NCI-H1417 treated with DMSO at 0.1 percent for 48 hours (cell line): ENCODE measurements around the gene IMMT.
A peak's percentile ranks its signal among the peaks of the same experiment; 100 is the strongest.
"Not testable (repeated sequence)": the region's sequence is repeated elsewhere in the genome, so short reads cannot be mapped to it uniquely, and the experiment has no call there.

ENCODE experiments used
- DNase-seq: peaks from one replicate; lab custom pipeline; 2025; lab: John Stamatoyannopoulos, UW

The IMMT gene

DNA sequence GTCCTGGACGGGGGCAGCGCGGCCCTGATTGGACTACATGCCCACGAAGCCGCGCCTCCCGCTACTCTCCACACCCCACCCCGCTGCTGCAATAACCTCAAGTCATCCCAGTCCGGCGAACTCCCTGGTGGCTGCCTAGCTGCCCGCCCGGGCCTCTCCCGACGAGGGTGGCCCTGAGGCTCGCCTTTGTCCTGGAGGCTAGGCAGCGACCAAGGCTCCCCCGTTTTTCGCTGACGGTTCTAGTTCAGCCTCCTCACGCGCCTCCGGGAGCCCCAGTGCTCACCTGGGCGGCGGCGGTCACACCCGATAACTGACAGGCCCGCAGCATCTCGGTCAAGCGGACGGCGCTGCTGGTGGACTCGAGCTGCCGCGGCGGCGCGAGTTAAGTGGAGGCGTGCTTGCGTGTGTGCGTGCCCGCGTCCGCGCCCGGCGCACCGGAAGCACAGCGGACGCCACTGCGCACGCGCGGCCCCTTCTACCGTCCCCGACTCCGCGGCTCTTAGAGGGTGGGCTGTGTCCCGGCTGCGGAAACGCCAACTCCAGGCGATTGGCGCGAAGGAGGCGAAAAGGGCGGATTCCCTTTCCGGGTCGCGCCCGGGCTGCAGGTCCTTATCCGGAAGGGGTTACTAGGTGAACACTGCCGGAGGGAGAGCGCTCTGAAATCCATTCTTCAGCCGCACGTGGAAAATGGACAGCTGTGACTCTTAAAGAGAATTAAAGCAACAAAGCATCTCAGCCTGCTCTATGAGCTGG is at the start of gene IMMT:
Gene IMMT (minus strand): TSS at position 408 of the 753 bp plus-strand sequence. CDS start 80 bp downstream, at position 328.
- peak; percentile 60 for DNase-seq

DNA sequence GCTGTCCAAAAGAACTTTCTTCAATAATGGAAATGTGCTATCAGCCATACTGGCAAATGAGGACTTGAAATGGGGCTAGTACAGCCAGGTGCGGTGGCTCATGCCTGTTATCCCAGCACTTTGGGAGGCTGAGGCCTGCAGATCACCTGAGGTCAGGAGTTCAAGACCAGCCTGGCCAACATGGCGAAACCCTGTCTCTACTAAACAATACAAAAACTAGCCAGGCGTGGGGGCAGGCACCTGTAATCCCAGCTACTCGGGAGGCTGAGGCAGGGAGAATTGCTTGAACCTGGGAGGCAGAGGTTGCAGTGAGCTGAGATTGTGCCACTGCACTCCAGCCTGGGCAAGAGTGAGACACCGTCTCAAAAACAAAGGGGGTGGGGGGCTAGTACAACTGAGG is 49.5 kb upstream of the IMMT start:
- DNase-seq = not testable (repeated sequence)

DNA sequence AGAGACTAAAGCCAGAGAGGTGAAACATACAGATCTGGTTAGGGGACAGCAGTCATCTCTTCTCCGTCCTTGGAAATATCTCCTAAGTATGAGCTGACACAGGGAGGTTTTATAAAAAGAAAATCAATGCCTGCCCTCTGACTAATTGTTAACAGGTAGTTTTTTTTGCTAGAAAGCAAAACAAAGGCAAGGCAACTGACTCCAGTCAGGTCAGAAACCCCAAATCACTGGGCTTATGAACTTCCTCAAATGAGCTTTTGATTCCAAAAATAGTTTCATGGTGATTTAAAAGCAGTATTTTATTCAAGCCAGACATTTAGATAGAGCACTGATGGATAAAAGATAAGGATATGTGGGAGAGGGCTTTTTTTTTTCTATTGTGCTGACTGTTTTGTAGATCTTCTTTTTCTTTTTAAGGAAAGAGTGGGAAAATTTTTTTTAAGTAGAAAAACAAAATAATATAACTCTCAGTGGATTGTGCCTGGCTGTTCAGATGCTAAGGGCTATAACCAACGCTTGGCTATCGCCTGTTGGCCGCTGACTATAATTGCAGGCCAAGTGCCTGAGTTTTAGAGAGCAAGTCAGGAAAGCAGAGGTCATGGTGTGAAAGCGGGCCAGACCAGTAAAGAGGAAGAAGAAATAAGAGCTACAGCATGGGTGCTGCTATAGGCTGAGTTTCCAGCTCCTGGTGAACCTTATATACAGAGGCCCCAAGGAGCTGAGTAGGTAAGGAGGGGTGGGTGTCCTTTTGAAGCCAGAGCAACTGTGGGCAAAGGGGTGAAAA is 48.9 kb upstream of the IMMT start:
- no peak for DNase-seq

DNA sequence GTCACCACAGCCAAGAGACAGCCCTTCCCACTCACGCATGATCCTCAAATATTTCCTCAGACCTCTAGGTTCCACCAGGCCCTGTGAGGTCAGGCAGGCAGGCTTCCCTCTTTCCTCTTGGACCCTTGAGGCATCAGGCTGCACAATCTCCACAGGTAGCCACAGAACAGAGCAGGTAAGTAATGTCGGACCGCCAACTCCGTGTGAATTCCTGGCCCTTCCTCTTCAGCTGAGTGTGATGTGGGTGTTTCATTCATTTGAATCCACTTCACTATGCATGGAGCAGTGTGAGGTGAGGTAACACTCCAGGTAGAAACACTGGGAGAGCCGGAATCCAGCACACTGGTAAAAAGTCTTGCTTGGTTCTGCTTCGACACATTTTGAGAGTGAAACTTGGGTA is 48.0 kb upstream of the IMMT start:
- no peak for DNase-seq

DNA sequence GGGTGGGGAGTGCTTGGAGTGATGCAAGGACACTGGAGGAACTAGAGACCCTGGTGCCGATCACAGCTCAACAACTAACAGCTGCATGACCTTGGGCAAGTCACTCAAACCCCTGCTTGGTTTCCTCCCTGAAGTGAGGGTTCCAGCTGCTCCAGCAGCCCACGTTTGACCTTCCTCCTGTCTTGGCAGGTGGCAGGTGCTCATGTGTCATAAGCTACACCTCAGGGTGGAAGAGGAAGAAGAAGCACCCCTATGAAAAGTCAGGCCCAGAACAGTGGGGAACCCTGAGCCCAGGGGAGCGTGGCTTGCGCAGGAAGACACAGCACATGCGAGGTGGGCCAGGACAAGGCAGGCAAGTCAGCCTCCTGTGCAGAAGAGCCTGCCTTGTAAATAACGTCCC is 46.3 kb upstream of the IMMT start:
- no peak for DNase-seq

DNA sequence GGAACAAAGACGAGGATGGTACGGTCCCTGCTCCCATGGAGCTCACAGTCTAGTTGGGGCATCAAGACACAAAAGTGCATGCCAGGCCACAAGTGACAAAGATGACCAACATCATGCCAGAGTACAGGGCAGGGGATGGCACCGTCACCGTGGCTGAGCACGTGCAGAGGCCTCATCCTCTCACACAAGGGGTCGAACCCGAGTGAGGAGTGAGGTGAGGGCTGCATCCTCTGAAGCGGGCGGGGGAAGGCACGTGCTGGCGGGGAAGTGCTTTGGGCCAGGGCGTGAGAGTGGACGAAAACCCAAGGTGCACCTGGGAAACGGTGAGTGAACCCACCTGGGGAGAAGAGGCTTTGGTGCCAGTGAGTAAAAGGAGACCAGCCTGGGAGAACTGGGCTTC is 45.0 kb upstream of the IMMT start:
- DNase-seq = no peak

DNA sequence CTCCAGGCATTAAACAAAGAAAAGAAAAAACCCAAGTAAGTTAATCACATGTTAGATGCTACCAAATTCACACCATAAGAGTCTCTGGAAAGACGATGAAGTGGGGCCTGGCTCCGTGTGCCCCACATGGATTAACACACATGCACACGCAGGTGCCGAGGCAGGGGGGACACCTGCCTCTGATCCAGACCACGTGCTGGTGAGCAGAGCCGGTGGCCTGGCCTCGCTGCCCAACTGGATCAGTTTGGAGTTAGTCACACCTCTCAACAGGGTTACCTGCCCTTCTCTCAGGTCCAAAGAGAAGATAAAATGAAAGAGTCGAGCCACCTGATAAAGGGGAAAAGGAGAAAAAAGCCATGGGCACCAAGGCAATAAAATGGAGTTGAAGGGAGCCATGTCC is 44.5 kb upstream of the IMMT start:
- DNase-seq = no peak

DNA sequence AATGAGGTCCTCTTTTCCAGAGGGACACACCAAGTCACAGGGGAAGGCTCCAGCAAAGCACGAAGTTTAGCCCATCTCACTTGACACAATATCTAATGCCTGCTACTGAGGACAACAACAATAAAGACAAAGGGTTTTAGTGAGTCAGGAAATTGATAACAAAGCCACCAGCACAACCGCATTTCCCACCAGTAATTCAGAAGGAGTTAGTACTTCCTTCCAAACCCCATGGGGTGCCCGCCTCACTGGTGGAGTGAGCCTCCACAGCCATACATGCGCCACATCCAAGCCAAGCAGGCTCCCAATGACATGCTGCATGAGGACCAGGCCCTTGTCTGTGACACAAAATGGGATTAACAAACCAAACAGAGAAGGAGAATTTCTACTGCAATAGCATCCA is 44.1 kb upstream of the IMMT start:
- no peak for DNase-seq

DNA sequence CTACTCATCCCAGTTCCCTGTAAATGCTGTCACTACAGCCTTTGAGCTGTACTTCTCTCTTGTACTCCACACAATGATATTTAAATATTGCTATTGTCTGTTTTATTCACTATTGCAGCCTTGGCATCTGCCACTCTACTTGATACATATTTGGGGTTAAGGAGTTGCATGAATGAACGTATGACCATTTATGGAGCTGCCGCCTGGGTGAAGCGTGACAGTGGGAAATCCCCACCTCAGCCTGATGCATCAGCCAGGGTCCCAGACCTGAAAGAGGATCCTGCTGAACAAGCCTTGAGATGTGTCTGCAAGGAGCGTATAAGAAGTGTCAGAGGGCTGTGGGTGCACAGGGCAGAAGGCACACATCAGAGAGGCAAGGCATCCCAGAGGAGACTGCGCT is 43.1 kb upstream of the IMMT start:
- no peak for DNase-seq

DNA sequence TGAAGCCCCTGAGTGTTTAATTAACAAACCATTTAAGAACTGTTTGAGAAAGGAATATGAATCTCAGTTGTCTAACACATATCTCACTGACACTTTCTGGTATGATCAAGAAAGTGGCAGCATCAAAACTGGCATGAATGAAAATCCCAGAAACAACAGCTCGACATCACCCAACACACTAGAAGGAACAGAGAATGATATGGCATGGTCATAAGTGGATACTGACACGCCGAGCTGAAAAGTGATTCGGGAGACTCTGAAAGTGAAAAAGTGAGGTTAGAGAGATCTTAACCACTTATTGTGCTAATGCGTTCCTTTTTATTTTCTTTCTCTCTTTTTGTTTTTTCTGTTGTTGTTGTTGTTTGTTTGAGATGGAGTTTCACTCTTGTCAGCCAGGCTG is 41.9 kb upstream of the IMMT start:
- no peak for DNase-seq

DNA sequence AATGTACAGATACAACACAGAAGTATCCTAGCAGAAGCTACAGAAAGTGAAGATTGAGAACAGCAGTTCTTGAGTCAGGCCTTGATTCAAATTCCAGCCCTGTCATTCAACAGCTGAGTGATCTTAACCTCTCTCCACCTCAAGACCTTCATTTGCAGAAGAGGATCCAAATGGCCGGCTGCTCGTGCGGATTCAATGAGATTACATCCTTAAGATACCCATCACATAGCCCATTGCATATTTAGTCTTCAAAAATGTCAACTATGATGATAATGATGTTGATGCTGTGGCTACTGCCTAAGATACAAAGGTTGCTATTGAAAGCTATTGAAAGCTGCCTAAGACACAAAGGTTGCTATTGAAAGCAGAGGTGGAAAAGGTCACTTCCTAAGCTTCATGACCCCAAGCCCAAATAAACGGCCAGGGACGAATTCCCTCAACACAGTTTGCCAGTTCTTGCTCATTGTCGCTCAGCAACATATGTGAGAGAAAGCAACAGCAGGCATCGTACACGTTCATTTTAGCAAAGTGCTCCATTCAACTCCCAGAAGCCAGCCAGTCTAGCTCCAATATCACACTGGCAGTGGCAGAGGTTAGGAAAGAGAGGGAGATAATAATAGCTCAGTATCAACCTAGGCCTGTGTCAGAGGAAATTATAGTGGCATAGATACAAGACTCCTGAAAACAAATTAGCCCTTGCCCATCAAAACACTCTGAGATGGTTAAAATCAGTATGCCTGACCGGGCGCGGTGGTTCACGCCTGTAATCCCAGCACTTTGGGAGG is 40.1 kb upstream of the IMMT start:
- DNase-seq = no peak

DNA sequence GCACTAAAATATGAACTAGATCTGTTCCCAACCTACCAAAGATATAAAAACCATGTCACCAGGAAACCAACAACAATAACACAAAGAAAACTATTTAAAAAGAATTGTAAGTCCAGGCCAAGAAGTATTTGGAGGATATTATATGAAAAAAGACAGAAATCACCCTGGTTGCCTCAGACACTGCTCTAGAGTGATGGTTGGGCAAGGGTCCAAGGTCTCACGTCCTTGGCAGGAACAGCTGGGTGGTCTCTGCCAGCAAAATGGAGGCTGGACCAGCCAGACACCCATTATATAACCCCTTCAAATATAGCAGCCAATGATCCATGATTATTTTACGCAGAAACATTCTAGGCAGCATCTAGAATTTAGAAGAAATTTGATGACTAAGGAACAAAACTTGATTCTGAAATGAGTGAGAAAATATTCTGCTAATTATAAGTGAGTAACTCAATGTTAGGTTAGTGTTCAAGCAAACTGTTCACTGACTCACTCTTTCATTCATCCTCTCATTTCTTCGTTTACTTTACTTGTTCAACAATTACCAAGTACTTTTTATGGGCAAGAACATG is 39.4 kb upstream of the IMMT start:
- no peak for DNase-seq

DNA sequence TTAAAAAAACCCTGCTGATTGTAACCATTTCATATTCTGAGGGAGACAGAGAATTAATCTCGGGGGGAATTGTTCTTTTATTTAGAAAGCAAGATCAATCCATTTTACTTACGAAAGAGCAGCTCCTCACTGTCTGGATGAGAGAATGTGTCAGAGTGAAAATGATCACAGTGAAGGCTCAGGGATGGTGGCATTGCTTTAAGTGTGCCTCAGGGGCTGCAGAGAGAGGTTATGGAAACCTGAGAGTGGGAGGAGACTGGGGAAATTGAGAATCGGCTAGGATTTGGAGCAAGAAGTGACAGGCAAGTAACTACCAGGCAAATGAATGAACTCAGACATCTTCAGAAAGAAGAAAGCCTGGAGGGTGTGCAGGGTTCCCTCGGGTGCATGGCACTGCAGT is 38.2 kb upstream of the IMMT start:
- DNase-seq = no peak

DNA sequence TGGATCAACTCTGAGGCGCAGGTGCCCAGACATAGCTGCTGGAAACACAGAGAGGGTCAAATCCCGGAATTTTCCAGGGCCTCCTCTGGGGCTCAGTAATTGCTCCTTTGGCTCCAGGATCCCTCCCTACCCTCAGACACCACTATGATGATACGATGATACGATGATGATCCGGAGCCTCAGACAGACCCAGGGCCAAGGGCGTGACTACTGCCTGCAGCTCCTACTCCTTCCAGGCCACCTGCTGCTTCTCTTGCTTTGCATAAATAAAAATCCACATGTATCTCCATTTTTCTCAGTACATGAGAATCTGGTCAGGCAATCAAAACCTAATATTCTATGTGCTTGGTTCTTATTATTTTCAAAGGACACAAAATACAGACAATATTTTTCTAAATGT is 37.6 kb upstream of the IMMT start:
- DNase-seq = no peak

DNA sequence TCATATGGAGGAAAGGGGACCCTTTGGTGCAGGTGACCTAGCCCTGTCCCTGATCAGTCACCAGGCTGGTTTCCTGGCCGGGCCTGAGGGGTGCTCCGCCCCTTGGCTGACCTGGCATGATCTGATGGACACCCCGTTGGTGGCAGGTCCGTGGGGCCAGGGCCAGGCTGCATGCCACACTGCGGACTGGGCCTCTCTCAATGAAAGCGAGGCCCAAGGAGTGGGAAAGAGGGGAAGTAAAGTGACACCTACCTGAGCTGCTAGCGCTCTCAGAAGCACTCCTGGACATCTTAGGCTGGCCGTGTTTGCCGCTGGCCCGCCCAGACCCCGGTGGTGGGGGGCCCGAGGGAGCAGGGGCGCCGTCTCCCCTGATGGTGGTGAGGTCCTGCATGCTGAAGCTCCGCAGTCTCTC is 37.1 kb upstream of the IMMT start:
- DNase-seq = no peak

DNA sequence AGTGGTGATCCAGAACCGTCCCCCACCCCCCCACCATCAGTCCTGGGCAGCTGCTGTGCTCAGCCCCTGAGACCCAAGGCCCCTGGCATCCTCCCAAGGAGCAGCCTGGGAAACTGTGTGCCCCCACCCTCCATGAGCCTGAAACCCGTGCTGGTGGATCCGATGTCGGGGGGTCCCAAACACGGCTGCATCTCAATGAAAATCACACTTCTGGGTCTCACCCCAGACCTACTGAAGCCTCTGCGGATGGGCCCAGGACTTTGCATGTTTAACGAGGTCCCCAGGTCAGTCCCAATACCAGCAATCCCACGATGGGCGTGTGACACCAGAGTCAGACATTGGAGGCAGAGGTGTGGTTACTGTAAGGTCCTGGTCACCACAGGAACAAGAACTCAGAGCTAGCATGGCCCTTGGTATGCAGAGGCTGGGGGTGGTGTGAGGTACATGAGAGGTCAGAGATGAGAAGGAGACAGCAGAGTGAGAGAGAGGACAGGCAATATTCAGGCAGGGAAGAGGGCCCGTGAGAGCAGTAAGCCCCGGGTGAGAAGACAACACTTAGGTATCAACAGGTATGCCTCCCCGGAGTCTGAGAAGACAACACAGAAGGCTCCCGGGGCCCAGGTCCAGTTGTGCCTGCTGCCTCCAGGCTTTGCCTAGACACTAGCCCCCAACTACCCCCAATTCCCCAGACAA is 36.6 kb upstream of the IMMT start:
- DNase-seq = no peak

DNA sequence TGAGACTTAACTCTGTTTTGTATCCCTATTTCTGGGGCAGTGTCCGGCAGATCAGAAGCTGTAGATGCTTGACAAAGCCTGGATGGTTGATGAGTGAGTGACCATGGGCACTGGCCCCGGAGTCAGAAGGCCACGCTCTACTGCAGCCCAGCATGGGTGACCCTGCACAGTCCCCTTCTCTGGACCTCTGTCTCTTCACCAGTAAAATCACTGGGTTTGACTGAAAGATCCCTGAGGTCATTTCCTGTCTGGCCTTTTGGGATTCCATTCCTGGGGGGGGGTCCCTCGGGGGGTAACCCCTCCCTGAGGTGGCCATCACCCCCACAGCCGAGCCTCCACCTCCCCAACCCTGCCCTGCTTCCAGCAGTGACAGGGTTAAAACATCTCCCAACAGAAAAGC is 35.7 kb upstream of the IMMT start:
- DNase-seq = no peak

DNA sequence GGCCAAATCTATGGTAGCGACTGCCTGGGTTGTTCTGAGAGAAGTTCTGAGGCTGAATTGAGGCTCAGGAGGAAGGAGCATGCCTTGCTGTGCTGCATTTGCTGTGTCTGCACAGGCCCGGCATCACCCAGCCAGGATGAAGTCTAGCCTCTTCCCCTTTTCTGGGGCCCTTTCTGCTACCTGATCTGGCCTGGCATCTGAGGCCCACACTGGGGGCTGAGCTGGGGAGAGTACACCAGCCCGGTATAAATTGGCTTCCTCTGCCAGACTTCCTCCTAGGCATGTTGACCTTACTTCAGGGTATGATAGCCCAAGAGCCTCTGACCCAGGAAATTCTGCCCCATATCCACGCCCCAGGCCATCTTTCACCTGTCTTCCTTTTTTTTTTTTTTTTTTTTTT is 34.0 kb upstream of the IMMT start:
- no peak for DNase-seq

DNA sequence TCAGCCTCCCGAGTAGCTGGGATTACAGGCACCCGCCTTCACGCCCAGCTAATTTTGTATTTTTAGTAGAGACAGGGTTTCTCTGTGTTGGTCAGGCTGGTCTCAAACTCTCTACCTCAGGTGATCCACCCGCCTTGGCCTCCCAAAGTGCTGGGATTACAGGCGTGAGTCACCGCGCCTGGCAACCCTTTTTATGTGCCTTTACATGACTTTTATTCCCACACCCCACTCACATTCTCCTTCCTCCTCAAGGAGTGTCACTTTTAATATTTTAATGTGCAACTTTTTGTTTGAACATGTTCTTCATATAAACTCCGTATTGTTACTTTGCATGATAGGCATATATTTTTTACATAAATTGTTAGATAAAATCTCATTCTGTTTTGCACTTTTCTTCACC is 33.3 kb upstream of the IMMT start:
- DNase-seq = not testable (repeated sequence)

DNA sequence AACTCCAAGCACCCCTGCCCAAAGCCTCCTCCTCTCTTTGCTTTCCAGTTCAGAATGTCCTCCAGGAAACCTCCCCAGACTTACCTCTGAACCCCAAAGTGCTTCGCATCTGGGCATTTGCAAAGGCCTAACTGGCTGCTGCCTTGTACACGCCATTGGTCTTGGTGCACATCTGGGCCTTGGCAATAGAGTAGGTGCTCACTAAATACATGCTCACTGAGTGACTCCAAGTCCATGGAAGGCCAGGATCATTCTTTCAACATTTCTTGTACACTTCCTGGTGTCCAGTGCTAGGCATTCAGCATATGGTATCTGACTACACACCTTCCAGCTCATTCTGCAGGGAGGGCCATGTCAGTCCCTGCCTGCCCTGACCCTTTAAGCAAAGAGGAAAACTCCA is 32.4 kb upstream of the IMMT start:
- DNase-seq = no peak

DNA sequence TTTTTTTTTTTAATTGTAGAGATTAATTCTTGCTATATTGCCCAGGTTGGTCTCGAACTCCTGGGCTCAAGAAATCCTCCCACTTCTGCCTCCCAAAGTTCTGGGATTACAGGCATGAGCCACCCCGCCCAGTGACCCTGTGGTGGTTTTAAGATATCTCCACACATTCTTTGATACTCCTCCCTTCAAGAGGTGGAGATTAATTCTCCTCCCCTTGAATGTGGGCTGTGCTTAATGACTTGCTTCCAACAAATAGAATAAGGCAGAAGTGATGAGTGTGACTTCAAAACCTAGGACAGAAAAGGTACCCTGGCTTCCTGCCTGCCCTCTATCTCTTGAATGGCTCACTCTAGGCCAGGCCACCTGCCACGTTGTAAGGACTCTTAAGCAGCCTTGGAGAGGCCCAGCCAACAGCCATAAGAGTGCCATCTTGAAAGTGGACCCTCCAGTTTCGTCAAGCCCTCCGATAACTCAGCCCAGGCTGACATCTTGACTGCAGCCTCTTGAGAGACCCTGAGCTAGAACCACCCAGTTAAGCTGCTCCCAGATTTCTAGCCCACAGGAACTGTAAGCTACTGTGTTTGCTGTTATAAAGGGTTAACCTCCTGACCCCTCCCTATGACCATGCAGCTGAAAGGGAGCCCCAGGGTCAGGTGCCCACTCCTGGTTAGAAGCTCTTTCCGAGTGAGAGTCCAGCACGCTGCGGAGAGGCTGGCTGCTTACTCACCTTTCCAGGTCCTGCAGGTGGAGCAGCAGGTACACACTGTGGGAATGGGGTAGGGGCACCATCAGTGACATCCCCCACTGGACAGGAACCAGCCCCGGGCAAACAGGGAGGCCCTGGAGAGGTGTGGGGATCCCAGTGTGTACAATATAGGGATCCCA is 31.6 kb upstream of the IMMT start:
- DNase-seq = no peak
